ENCODE measurements around the gene LTV1.
"Not testable (repeated sequence)": the region's sequence is repeated elsewhere in the genome, so short reads cannot be mapped to it uniquely, and the experiment has no call there.

Gene LTV1

DNA sequence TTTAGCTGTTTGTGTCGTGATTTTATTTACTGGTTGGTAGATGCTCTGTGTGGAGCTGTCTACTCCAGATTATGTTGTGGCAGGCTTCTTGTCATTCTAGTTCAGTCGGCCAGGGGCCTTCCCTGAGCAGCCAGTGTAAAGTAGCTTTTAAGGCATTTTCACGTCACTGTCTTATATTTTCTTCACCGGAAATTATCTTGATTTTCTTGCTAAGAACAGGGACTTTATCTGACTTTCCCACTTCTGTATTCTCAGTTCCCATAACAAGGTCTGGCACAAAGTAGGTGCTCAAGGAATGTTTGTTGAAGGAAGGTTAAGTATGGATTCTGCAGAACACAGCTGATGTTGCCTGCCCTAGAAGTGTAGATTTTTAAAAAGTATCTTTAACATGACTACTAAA is 868 bp downstream of the LTV1 start:
- no peak for DNase-seq

DNA sequence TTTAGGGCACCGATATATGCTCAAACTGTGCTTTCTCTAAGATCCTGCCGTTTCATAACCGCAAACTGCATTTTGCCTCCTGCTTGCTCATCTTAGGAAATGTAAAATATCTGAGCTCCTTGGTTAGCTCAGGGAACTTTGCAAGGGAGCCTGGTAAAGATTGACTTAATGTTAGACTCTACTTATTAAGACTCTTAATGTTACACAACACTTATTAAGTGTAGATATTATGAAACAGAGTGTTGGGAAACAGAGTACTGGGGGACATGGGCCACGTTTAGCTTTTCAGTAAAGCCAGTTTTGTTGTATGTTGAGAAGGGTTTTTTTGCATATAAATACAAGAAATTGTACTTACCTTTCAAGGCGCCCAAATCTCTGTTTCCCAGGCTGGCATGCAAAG is 1.9 kb downstream of the LTV1 start:
- no peak for DNase-seq

DNA sequence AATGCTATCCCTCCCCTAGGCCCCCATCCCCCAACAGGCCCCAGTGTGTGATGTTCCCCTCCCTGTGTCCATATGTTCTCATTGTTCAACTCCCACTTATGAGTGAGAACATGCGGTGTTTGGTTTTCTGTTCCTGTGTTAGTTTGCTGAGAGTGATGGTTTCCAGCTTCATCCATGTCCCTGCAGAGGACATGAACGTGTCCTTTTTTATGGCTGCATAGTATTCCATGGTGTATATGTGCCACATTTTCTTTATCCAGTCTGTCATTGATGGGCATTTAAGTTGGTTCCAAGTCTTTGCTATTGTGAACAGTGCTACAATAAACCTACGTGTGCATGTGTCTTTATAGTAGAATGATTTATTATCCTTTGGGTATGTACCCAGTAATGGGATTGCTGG is 8.6 kb downstream of the LTV1 start:
- not testable (repeated sequence) for DNase-seq

DNA sequence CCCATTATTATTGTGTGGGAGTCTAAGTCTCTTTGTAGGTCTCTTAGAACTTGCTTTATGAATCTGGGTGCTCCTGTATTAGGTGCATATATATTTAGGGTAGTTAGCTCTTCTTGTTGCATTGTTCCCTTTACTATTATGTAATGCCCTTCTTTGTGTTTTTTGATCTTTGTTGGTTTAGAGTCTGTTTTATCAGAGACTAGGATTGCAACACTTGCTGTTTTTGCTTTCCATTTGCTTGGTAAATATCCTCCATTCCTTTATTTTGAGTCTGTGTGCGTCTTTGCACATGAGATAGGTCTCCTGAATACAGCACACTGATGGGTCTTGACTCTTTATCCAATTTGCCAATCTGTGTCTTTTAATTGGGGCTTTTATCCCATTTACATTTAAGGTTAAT is 11.9 kb downstream of the LTV1 start:
- DNase-seq, result not testable (repeated sequence)

DNA sequence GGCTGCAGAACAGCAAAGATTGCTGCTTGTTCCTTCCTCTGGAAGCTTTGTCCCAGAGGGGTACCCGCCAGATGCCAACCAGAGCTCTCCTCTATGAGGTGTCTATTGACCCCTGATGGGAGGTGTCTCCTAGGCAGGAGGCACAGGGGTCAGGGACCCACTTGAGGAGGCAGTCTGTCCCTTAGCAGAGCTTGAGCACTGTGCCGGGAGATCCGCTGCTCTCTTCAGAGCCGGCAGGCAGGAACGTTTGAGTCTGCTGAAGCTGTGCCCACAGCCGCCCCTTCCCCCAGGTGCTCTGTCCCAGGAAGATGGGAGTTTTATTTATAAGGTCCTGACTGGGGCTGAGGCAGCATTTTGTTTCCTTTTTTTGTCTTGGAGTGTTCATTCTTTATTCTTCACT is 13.6 kb downstream of the LTV1 start:
- not testable (repeated sequence) for DNase-seq

DNA sequence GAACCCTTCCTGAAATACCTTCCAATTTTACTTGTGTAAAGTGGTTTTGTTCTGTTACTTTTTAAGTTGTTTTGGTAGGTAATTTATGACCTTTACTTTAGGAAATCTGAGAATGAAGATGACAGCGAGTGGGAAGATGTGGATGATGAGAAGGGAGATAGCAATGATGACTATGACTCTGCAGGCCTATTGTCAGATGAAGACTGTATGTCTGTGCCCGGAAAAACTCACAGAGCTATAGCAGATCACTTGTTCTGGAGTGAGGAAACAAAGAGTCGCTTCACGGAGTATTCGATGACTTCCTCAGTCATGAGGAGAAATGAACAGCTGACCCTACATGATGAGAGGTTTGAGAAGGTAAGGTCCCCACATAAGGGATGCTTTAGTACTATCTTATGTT is 14.5 kb downstream of the LTV1 start:
- no peak for DNase-seq

DNA sequence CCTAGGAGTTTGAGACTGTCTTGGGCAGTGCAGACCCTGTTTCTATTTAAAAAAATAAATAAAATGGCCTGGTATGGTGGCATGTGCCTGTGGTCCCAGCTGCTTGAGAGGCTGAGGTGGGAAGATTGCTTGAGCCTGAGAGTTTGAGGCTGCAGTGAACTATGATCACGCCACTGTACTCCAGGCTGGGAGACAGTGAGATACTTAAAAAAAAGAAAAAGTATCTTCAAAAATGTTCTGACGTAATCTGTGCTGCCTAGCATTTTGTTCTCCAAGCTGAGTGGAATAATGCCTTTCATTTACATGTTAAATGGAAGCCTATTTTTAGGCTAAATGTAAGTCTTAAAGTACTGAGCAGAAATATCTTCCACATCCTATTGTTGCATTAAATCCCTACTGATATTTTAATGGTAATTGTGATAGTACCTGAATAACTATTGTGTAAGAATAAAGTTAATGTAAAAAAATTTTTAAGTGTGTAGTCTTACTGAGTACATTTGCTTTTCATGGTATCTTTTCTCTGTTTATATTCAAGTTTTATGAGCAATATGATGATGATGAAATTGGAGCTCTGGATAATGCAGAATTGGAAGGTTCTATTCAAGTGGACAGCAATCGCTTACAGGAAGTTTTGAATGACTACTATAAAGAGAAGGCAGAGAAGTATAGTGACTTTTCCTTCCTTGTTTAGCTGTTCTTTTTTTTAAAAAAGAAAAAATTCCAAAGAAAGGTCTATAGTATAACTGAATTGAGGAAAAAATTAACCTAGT is 16.9 kb downstream of the LTV1 start:
- DNase-seq, result no peak

DNA sequence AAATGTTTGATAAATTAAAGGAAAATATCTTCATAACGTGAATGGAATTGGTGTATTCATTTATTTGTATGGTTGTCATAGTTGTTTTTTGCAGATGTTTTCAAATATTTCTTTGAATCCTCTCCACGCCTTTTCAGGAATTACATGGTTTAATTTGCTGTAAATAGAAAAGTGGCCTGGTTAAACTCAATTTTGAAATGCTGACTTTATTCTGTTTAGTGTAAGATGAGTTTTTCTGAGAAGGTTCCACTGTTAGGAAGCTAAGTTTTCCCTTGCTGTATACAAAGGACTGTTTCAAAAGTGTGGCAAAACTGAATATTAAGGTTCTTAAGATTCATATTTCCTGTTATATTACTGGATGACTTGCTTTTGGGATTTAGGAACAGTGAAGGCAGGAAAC is 20.6 kb downstream of the LTV1 start:
- DNase-seq, result no peak

DNA sequence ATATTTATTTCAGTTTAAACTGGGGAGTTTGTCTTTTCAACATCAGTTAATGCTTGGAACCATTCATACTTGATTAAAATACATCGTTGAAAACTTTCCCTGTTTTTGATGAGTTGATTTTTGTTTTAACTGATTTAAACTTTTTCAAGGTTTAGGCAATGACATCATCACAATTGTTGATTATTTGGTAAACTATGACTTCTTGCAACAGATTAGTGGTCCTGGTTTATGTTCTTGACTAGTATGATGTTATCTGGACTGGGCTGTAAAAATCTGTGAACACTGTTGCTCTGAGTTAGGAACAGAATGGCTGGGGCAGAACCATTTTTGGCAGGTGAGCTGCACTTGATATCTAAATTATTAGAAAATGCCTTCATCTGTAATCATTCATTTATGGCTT is 21.1 kb downstream of the LTV1 start, which contains the start of gene ZC2HC1B:
ZC2HC1B (plus strand) TSS at position 241 of the 400 bp plus-strand sequence; CDS start at position 307, 66 bp downstream.
- no peak for DNase-seq

DNA sequence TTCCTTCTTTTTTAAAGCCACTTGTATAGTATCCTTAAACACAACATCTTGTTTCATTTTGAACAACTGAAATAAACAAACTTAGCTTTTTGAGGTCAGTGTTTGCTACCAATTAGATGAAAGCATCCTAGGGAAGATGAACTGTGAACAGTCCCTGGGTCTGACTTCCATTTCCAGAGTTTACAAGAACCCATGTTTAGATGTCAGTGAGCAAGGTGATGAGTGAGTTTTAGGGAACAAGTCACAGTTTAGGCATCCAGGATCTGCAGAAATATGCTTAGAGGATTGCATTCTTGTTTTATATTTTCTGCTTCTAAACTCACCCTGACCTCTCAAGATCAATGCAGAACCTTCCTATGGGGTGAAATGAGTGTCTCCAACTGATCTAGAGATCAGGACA is 24.1 kb downstream of the LTV1 start:
- no peak for DNase-seq

DNA sequence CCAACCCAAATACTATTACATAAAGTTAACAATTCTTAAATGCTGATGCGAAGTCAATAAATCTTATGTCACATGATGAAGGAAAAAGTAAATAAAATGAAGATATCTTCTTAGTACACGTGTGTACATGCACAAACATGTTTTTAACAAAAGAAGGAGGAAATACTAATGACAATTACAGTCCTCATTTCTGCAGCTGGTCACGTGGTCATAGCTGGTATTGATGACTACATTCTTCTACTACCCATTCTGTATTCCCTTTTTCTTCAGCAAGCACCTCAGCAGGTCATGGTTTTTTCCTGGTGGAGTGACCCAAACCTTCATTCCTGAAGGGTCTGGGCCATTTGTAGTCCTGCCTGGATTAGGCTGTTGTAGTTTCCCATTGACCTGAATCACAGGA is 25.7 kb downstream of the LTV1 start:
- DNase-seq, result not testable (repeated sequence)

DNA sequence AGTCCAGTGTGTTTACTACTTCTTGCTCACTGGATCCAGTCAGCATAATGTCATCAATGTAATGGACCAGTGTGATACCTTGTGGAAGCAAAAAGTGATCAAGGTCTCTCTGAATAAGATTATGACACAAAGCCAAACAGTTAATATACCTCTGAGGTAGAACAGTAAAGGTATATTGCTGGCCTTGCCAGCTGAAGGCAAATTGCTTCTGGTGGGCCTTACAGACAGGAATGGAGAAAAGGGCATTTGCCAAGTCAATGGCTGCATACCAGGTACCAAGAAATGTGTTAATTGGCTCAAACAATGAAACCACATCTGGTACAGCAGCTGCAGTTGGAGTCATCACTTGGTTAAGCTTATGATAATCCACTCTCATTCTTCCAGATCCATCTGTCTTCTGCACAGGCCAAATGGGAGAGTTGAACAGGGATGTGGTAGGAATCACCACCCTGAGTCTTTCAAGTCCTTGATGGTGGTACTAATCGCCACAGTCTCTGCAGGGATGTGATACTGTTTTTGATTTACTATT is 28.1 kb downstream of the LTV1 start:
- not testable (repeated sequence) for DNase-seq

DNA sequence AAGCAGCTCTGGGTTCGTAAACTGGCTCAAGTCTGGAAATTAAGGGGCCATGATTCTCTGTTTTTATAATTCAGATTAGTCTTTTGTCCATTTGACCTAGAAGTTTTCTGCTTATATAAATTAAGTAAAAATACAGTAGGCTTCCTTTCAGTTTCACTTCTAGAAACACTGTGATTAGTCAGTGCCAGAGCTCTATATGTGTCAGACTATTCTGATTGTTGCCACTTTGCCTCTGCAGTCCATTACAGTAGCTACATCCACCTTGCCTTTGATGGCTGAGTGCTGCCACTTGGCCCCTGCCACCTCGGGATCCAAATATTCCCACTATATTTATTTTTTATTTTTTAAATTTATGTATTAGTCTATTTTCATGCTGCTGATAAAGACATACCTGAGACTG is 29.1 kb downstream of the LTV1 start:
- no peak for DNase-seq

DNA sequence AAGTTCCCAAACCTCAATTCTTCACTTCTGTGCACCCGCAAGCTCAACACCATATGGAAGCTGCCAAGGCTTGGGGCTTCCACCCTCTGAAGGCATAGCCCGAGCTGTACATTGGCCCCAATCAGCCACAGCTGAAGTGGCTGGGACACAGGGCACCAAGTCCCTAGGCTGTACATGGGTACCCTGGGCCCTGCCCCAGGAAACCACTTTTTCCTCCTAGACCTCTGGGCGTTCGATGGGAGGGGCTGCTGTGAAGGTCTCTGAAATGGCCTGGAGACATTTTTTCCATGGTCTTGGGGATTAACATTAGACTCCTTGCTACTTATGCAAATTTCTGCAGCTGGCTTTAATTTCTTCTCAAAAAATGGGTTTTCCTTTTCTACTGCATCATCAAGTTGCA is 30.5 kb downstream of the LTV1 start:
- DNase-seq, result not testable (repeated sequence)

DNA sequence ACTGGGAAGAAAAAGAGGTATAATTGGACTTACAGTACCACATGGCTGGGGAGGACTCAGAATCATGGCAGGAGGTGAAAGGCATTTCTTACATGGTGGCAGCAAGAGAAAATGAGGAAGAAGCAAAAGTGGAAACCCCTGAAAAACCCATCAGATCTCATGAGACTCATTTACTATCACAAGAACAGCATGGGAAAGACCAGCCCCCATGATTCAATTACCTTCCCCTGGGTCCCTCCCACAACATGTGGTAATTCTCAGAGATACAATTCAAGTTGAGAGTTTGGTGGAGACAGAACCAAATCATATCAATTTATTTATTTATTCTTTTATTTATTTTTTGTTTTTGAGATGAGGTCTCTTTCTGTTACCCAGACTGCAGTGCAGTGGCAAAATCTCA is 31.4 kb downstream of the LTV1 start:
- DNase-seq, result not testable (repeated sequence)

DNA sequence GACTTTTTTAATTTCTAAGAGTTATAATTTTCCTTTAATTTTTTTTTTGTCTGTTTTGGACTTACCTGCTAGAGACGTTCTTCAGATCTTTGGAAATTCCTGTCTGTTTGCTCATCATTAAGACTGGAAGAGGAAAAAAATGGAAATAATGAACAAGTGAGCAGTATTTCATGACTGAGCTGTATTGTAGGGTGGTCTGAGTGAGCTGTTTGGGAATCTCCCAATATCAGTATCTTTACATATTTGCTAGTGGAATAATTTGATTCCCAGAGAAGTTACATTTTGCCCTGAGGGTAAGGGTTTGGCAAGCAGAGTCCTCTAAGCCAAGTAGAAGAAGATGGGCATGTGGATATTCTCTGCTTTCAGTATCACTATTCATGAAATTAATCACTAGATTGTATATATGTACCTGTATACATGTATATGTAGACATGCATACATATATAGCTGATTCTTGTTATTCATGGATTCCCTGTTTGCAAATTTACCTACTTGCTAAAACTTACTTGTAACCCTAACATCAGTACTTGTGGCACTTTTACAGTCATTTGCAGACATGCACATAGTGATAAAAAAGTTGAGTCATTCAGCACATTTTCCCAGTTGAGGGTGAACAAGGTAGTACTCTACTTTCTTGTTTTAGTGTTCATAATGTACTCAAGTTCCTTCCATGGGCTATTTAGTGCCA is 34.6 kb downstream of the LTV1 start:
- DNase-seq, result no peak

DNA sequence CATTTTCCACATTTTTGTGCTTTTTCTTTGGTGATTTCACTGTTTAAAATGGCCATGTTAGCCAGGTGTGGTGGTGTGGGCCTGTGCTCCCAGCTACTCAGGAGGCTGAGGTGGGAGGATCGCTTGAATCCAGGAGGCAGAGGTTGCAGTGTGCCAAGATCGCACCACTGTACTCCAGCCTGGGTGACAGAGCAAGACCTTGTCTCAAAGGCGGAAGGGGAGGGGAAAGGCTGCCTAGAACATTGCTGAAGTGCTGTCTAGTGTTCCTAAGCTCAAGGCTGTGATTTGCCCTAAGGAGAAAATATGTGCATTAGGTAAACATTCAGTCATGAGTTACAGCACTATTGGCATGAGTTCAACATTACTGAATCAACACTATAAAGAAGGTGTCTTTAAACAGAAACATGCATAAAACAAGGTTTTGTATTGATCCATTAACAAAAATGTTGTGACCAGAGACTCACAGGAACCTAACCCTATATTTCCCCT is 35.2 kb downstream of the LTV1 start:
- peak in 1 of 3 experiments; percentile 36 for DNase-seq

DNA sequence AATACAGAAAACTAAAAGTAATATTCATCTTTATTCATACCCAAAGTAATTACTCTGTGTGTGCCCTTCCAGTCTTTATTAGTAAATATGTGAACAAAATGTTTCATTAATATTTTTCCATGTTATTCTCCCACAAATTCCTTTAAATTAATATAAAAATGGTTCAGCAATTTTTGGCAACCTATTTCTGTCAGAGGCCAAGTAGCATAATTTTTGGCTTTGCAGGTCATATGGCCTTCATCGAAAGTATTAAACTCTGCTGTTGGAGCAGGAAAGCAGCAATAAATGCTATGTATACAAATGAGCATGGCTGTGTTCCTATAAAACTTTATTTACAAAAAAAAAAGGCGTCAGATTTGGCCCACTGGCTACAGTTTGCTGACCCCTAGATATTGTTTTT is 37.3 kb downstream of the LTV1 start:
- DNase-seq, result no peak

DNA sequence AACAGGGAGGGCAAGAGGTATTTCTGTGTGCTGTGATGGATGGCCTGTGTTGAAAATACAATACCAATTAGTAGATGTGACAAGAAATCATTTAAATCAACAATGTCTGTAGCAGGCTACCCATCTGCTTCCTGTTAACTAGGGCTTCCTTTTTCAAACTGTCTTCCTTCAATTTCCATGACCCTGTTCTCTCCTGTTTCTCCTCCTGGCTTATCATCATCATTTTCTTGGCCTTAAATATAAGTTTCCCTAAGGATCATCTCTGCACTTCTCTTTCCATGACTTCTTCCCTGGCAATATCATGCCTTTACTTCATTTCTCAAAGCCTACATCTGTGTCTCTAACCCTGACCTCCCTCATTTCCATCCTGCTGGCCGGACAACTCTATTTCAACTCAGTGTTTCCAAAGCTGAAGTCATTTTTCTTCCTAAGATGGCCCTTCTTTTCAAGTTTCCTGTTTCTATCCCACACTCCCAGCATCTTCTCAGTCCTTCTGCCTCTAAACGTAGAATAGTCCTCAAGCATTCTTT is 39.3 kb downstream of the LTV1 start:
- DNase-seq, result no peak

DNA sequence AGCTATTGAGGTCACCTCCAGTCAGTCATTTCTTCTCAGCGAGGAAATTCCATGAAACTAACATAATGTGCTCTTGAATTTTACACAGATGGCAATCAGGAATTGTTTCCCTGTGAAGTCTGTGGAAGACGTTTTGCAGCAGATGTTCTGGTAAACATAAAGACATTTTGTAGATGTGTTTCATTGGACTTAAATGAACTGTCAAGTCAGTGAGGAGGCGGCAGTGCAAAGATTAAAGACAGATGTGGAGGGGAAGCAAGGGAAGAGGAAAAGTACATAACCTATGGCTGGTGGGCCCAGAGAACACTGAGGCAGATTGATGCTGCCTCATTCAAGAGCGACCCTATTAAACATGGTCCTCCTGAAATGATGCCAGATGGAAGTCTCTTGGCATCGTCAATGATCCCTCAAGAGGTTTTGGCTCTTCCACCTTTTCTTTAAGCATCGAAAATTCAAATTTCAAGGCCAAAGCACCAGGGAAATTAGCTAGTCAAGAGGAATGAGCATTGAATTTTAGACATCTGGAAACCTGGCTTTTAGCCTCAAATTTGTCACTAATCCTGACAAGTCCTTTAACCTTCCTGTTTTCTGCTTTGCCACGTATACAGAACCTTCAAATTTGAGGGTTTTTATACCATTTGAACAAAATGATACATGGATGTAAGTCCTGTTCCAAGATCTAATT is 41.2 kb downstream of the LTV1 start:
- DNase-seq, result no peak

DNA sequence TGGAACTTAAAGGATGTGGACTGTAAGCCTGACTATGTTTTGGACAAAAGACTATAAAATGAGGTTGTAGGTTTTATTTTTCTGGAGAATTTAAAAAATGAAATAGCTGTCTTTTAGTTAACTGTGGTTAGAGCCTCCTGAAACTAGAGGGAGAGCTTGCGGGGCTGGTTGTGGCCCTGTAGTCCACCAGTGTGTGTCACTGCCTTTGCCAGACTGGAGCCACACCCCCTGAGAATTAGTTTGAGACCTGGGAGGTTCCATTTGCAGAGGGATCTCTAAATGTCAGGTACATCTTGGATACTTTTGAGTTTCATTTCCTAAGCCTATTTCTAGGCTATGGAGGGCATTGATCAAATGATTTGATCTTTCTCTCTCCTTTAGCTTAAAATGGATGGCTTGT is 42.0 kb downstream of the LTV1 start:
- DNase-seq, result no peak

DNA sequence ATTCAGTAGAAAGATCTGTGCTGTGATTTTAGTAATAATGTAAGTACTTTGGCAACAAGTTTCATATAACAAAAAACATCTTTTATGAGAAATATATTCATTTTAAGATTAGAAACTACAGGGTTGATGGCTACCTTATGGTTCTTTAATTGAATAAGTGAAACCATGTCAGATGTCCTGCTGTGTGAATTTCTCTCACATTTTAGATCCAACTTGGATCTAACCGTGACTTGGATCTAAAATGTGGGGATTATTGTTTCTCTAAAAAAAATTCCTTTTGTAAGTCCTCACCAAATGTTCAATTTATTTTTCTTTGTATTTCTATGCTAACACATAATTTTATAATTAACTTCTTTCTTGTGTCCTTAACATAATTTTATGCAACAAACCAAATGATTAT is 51.5 kb downstream of the LTV1 start:
- DNase-seq, result no peak
